ENCODE data around the gene CGB8.
A peak's percentile ranks its signal among the peaks of the same experiment; 100 is the strongest.
"Not testable (repeated sequence)": the region's sequence is repeated elsewhere in the genome, so short reads cannot be mapped to it uniquely, and the experiment has no call there.

Gene CGB8

DNA sequence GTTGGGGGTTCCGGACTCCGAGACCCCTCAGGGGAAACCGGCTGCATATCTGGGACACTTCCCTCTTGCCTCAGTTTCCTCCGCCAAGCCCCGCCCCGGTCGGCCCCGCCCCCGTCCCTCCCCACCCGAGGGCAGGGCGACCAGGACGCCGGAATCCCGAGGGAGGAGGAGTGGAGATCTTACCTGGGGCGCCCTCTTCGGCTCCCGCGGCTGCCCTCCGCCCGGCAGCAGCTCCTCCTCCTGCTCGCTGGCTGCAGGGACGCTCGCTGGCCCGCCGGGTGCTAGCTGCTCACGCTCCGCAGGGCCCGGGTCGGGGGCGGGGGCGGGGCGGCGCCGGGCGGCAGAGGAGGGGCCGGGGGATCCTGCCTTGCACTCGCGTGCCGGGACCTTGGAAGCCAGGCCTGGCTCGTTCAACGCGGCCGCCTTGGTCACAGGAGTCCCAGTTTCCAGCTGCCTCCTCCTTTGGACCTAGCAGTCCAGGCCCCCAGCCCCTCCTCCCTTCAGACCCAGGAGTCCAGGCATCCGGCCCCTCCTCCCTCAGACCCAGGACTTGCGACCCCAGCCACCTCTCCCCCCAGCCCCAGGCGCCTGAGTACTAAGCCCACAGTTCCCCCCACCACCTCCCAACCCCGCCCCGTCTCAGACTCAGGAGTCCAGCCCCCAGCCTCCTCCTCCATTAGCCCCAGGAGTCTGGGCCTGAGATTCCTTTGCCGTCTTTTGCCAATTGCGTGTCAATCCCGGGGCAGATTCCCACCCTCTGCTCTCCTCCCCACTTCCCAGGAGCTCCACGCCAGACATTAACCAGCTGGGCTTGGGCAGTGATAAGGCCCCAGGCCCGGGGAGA is 16.1 kb upstream of the CGB8 start, which contains the start of gene NTF4:
Gene NTF4, minus strand, starts transcription at position 51 of the 844 bp plus-strand sequence. CDS start 2,821 bp downstream, outside the sequence.
- no peak for DNase-seq (ENCODE audit: low read depth in 3 of 3)

DNA sequence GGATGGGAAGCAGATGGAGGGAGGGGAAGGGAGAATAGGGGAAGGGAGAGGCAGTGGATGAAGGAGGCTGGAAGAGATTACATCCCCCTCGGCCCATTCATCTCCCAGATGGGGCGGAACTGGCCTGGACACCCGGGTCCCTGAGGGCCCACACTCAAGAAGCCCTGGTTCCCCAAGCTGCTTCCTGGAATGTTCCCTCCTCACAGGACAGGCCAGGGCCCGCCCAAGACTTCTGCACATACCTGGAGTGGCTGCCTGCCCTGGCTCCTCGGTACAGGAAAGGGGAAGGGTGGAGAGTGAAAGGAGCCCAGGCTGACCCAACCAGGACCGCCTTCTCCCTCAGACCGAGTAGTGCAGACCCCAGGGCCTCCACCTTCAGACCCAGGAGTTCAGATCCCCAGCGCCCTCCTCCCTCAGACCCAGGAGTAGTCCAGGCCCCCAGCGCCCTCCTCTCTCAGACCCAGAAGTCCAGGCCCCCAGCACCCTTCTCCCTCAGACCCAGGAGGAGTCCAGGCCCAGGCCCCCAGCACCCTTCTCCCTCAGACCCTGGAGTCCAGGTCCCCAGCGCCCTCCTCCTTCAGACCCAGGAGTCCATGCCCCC is 15.2 kb upstream of the CGB8 start:
- DNase-seq (ENCODE audit: low read depth in 3 of 3) = no peak

DNA sequence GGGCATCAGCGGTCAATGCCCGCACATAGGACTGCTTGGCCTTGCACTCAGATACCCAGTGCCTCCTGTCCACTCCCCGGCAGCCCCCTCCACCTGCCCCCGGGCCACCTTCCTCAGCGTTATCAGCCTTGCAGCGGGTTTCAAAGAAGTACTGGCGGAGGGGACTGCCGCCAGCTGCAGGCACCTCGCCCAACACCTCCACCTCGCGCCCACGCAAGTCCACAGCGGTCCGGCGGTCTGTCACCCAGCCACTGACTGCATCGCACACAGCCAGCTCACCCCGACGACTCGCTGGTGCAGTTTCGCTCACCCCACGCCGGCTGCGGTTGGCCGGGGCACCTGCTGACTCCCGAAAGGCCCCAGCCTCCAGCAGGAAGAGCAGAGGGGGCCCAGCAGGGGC is 12.5 kb upstream of the CGB8 start:
- no peak for DNase-seq (ENCODE audit: low read depth in 3 of 3)

DNA sequence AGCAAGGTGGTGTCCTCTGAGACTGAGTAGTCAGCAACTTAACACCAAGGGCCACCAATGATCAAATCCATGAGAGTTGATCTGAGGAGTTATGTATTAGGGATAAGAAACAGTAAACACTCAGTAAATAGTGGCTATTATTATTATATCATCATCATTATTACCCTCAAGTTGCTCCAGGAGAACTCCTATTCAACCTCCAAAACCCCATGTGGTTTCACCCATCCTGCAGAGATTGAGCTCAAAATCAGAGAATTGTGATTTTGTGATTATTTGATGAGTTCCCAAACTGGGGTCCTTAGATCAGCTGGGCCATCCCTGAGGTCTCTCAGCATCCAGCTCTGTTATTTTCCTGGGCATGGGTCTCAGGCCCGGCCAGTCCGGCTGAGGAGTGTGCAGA is 12.1 kb upstream of the CGB8 start:
- DNase-seq (ENCODE audit: low read depth in 3 of 3) = no peak

DNA sequence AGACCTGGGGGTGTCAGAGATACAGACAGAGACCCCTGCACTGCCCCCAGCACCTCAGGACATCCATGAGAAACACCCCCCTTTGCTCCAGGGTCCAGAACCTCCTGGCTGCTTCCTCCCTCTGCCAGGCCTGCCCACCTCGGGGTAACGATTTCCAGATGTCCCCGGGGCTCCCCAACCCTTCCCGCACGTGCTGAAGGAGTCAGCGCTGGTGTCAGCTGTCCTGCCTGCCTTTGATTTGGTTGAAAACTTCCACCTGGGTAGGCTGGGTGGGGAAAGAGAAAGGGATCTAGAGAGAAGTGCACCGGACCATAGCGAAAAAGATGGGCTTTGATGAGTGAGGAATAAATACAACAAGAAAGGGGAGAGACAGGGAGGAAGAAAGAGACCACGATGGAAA is 10.1 kb upstream of the CGB8 start:
- no peak for DNase-seq (ENCODE audit: low read depth in 3 of 3)

DNA sequence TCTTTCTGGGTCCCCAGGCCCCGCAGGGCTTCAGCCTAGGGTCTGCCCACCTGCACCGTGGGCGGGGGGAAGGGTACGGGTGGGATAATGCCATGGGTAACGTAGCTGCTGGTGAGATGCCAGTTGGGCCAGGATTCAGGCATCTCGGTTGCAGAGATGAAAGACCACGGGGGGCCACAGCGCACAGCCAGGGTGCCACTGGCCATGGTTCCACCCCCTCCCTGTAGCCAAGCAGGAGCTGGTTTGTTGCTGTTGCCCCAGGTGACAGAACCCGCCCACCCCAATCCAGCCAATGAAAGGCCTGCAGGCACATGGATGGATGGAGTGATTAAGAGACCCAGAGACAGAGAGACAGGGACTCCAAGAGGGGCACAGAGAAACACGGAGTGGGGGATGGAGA is 9.7 kb upstream of the CGB8 start:
- no peak for DNase-seq (ENCODE audit: low read depth in 3 of 3)

DNA sequence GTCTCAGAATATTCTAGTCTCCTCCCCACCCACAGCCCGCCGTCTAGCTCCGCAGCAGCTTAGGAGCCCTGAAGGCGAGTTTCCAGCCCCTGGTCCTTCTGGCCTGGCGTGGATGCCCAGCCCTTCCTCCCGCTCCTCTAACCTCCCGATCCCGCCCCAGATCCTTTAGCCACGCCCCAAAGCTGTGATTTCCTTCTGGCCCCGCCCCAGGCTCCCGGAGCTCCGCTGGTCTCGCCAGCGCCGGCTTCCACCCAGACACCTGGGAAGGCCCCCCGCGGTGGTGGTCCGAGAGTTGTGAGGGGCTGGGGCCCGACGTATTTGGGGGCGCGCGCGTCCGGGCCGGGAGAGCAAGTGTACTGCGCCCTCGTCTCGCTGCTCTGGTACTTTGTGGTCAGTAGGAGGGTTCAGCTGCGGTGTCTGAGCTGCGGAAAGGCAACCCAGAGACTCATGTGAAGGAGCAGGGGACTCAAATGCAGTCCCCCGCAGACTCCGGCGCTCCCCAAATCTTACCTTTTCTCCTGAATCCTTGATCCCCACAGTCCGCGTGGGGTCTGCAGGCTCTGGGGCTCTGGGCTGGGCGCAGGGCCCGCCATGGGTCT is 8.8 kb upstream of the CGB8 start, which contains the start of gene CGB7:
Gene CGB7, minus strand, starts transcription at position 114 of the 599 bp plus-strand sequence. CDS start 2,374 bp downstream, outside the sequence.
- peak in 1 of 3 experiments; percentile 22 for DNase-seq (ENCODE audit: low read depth in 3 of 3)

DNA sequence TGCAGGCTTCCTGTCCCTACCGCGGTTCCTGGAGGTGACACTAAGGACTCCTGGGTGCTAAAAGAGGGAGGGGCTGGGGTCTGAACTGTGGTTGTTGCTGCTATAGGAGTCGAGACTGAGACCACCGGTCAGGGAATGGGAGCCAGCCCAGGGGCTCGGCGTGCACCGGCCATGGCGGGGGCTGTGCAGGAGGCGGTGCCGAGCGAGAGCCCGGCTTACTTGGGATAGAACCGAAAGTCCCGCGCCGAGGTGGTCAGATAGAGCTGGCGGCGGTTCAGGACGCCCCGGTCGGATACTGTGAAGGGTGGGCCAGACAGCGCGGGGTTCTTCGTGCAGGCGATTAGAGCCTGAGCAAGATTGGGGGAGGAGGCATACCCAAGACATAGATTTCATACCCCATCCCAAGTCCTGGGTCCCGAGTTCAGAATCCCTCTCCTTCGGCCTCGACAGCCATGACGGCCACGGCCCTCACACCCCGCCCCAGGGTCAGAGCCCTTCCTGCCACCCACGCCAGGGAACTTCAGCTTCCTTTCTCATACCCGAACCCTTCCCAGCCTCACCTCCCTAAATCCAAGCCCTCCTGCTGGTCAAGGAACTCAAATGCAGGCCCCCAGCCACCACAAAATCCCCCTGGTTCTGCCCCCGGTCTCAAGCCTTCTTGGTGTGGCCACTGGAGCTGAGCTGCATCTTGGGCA is 8.1 kb upstream of the CGB8 start:
- DNase-seq (ENCODE audit: low read depth in 3 of 3) = not testable (repeated sequence)

DNA sequence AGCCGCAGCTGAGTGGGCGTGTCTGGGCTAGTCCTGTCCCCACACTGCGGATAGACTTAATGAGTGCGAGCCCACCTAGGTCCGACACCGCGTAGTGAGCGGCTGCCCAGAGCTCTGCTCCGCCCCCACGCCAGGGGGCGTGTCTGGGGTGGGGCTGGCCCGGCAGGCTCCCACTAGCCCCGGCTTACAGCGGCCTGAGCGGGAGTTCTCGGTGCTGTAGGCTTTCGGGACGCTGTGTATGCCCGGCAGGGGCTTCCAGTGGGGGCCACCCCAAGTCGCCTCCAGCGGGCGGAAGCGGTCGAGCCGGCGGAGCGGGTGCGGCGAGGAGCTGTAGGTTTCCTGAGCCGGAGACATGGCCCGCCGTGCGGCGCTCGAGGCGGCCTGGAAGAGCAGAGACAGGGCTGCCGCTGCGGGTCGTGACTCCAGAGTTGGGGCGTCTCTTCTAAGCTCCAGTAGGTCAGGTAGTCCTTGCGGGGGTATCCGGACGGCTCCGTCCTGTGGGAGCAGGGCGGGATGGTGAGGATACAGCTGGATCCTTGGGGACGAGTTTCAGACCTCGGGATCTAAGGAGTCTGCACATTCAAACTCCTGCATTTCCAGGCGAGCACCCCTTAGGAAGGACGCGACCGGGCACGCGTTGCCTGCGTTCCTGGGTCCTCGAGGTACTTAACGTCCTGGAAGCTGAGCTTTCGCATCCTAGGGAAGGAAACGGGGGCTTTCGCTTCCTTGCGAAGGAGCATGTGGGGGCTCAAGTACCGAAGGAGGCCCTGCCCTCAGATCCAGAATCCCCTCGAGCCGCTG is 7.4 kb upstream of the CGB8 start:
- peak; percentile 18 to 39 (median 36) for DNase-seq (ENCODE audit: low read depth in 3 of 3)

DNA sequence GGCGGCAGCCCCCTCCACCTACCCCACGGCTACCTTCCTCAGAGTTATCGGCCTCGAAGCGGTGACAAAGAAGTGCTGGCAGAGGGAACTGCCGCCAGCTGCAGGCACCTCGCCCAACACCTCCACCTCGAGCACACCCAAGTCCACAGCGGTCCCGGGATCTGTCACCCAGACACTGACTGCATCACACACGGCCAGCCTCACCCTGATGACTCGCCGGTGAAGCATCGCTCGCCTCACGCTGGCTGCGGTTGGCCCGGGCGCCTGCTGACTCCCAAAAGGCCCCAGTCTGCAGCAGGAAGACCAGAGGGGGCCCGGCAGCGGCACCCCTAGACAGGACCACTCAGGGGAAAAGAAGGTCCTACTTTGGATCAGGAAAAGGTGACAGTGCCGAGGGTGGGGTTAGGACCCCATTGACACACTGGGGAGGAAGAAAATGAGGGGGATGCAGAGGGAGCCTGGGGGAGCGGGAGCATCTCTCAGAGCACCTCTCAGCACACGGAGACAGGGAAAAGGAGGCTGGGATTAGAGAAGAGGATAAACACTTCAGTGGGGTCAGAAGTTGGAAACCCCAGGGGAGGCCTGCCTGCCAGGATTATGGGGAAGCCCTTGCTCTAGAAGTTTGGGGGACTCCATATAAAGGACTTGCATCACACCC is 1.6 kb upstream of the CGB8 start:
- DNase-seq (ENCODE audit: low read depth in 3 of 3) = not testable (repeated sequence)

DNA sequence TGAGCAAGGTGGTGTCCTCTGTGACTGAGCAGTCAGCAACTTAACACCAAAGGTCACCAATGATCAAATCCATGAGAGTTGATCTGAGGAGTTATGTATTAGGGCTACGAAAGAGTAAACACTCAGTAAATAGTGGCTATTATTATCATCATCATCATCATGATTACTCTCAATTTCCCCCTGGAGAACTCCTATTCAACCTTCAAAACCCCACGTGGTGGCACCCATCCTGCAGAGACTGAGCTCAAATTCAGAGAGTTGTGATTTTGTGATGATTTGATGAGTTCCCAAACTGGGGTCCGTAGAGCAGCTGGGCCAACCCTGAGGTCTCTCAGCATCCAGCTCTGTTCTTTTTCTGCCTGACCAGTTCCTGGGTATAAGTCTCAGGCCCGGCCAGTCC is 923 bp upstream of the CGB8 start:
- DNase-seq (ENCODE audit: low read depth in 3 of 3) = not testable (repeated sequence)

DNA sequence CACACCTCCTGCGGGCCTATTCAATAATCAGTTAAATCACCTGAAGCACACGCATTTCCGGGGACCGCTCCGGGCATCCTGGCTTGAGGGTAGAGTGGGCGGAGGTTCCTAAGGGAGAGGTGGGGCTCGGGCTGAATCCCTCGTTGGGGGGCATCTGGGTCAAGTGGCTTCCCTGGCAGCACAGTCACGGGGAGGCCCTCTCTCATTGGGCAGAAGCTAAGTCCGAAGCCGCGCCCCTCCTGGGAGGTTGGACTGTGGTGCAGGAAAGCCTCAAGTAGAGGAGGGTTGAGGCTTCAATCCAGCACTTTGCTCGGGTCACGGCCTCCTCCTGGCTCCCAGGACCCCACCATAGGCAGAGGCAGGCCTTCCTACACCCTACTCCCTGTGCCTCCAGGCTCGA is 5.4 kb downstream of the CGB8 start, which contains the start of gene CGB5:
Gene CGB5, plus strand, starts transcription at position 301 of the 400 bp plus-strand sequence. CDS start 362 bp downstream, outside the sequence.
- DNase-seq (ENCODE audit: low read depth in 3 of 3) = not testable (repeated sequence)

DNA sequence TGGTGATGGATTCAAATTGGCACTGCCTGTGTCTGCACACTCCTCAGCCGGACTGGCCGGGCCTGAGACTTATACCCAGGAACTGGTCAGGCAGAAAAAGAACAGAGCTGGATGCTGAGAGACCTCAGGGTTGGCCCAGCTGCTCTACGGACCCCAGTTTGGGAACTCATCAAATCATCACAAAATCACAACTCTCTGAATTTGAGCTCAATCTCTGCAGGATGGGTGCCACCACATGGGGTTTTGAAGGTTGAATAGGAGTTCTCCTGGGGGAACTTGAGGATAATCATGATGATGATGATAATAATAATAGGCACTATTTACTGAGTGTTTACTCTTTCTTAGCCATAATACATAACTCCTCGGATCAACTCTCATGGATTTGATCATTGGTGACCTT is 6.2 kb downstream of the CGB8 start:
- DNase-seq (ENCODE audit: low read depth in 3 of 3) = not testable (repeated sequence)

DNA sequence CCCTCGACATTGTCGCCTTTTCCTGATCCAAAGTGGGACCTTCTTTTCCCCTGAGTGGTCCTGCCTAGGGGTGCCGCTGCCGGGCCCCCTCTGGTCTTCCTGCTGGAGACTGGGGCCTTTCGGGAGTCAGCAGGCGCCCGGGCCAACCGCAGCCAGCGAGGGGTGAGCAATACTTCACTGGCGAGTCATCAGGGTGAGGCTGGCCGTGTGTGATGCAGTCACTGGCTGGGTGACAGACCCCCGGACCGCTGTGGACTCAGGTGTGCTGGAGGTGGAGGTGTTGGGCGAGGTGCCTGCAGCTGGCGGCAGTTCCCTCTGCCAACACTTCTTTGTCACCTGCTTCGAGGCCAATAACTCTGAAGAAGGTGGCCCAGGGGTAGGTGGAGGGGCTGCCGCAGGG is 6.7 kb downstream of the CGB8 start:
- no peak for DNase-seq (ENCODE audit: low read depth in 3 of 3)

DNA sequence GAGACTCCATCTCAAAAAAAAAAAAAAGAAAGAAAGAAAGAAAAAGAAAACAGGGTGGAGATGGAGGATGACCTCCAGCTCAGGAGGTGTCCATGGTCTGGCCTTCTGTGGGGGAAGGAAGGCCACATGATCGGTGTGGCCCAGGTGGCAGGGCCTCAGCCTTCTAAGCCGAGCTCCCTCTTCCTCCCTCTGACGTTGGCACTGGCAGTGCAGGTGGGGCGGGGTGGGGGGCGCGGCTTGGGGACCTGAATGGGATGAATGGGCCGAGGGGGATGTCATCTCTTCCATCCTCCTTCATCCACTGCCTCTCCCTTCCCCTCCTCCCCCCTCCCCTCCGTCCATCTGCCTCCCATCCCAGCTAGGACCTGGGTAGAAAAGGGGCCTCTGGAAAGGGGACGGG is 9.2 kb downstream of the CGB8 start:
- DNase-seq (ENCODE audit: low read depth in 3 of 3) = not testable (repeated sequence)

DNA sequence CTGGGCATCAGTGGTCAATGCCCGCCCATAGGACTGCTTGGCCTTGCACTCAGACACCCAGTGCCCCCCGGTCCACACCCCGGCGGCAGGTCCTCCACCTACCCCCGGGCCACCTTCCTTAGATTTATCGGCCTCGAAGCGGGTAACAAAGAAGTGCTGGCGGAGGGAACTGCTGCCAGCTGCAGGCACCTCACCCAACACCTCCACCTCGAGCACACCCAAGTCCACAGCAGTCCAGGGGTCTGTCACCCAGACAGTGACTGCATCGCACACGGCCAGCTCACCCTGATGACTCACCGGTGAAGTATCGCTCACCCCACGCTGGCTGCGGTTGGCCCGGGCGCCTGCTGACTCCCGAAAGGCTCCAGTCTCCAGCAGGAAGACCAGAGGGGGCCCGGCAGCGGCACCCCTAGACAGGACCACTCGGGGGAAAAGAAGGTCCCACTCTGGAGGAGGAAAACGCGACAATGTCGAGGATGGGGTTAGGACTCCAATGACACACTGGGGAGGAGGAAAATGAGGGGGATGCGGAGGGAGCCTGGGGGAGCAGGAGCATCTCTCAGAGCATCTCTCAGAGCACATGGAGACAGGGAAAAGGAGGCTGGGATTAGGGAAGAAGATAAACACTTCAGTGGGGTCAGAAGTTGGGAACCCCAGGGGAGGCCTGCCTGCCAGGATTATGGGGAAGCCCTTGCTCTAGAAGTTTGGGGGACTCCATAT is 10.2 kb downstream of the CGB8 start:
- not testable (repeated sequence) for DNase-seq (ENCODE audit: low read depth in 3 of 3)

DNA sequence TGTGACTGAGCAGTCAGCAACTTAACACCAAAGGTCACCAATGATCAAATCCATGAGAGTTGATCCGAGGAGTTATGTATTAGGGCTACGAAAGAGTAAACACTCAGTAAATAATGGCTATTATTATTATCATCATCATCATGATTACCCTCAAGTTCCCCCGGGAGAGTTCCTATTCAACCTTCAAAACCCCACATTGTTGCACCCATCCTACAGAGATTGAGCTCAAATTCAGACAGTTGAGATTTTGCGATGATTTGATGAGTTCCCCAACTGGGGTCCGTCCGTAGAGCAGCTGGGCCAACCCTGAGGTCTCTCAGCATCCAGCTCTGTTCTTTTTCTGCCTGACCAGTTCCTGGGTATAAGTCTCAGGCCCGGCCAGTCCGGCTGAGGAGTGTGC is 10.8 kb downstream of the CGB8 start:
- not testable (repeated sequence) for DNase-seq (ENCODE audit: low read depth in 3 of 3)

DNA sequence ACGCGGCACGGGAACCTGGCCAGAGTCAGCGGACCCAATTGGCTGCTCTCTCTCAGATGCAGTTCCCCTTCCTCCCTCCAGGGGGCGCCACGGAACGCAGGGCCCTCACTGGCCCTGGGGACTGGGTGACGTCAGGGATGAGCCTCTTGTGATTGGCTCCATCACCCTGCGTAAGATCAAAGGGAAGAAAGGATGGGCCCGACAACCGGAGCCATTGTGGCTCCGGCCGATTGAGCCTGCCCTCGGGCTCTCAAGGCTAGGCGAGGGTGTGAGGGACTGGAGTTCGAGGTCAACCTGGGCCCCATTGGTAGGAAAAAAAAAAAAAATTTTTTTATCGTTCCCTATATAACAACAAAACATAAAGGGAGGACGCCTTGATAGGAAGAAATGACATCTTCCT is 12.1 kb downstream of the CGB8 start, which contains the start of gene CGB1:
Gene CGB1, minus strand, starts transcription at position 81 of the 400 bp plus-strand sequence. CDS start 184 bp downstream, outside the sequence.
- DNase-seq (ENCODE audit: low read depth in 3 of 3) = not testable (repeated sequence)

DNA sequence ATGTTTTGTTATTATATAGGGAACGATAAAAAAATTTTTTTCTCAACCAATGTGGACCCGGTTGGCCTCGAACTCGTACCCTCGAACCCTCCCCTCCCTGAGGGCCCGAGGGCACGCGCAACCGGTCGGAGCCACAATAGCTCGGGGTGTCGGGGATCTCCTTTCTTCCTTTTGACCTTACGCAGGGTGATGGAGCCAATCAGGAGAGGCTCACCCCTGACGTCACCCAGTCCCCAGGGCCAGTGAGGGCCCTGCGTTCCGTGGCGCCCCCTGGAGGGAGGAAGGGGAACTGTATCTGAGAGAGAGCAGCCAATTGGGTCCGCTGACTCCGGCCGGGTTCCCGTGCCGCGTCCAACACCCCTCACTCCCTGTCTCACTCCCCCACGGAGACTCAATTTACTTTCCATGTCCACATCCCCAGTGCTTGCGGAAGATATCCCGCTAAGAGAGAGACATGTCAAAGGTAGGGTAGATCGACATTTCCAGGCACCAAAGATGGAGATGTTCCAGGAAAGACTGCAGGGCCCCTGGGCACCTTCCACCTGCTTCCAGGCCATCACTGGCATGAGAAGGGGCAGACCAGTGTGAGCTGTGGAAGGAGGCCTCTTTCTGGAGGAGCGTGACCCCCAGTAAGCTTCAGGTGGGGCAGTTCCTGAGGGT is 17.1 kb downstream of the CGB8 start, which contains the start of gene CGB2:
Gene CGB2, plus strand, starts transcription at position 249 of the 660 bp plus-strand sequence. Its CDS starts 206 bp downstream, at position 455.
- not testable (repeated sequence) for DNase-seq (ENCODE audit: low read depth in 3 of 3)
